HepG2 (cell line): ENCODE data around the gene SNAPIN. TPM values are rescaled to one million over a fixed set of nuclear protein-coding genes. Genes with fewer than 3 reads are reported as not detected.

Experiments used
- CEBPZ ChIP-seq: IDR thresholded peaks from 2 replicates; pipeline ENCODE4 v1.6.1; 2012; ENCODE audit warnings: low read length, improper control_type of control experiment
- EEA1 ChIP-seq: sonication (generic); formaldehyde crosslinking; IDR thresholded peaks from 2 replicates; pipeline ENCODE4 v1.5.1; 2020; ENCODE audit warnings: mild to moderate bottlenecking, missing genetic modification reagents, borderline replicate concordance
- ERF ChIP-seq: IDR thresholded peaks from 2 replicates; pipeline ENCODE4 v1.6.1; 2018; ENCODE audit warnings: missing biosample characterization, missing genetic modification reagents
- GABPB1 ChIP-seq: IDR thresholded peaks from 2 replicates; pipeline ENCODE4 v1.6.1; 2016; ENCODE audit warnings: mild to moderate bottlenecking, missing genetic modification reagents, moderate library complexity, missing compliant biosample characterization
- HNF4G ChIP-seq, 2 experiments: sonication (generic) in 1 of 2; formaldehyde crosslinking in 1 of 2; IDR thresholded peaks; 2 replicates each; pipeline versions ENCODE4 v1.4.0 to v1.6.1; 2011 to 2020; ENCODE audit warnings: borderline replicate concordance in 2 of 2, low read depth in 2 of 2, mild to moderate bottlenecking in 2 of 2, low read length in 1 of 2, missing genetic modification reagents in 1 of 2, moderate library complexity in 1 of 2
- KLF9 ChIP-seq: IDR thresholded peaks from 2 replicates; pipeline ENCODE4 v1.6.1; 2016; ENCODE audit warnings: low read depth
- MAX ChIP-seq: IDR thresholded peaks from 2 replicates; pipeline ENCODE4 v1.6.1; 2012; ENCODE audit warnings: inconsistent platforms
- NFE2L2 ChIP-seq: fragments of 150-350 bp; IDR thresholded peaks from 2 replicates; pipeline ENCODE4 v1.6.1; 2014; ENCODE audit warnings: low read length
- PAF1 ChIP-seq: IDR thresholded peaks from 2 replicates; pipeline ENCODE4 v1.6.1; 2016; ENCODE audit warnings: missing genetic modification reagents, missing compliant biosample characterization
- SAFB2 ChIP-seq: sonication (generic); formaldehyde crosslinking; IDR thresholded peaks from 2 replicates; pipeline ENCODE4 v1.5.1; 2020; ENCODE audit warnings: missing genetic modification reagents, low read depth, mild to moderate bottlenecking, borderline replicate concordance
- TFDP1 ChIP-seq: IDR thresholded peaks from 2 replicates; pipeline ENCODE4 v1.6.1; 2016; ENCODE audit warnings: missing compliant biosample characterization, missing genetic modification reagents, borderline replicate concordance
- ZBTB37 ChIP-seq: sonication (generic); formaldehyde crosslinking; IDR thresholded peaks from 2 replicates; pipeline ENCODE4 v1.4.0; 2020; ENCODE audit warnings: mild to moderate bottlenecking, missing genetic modification reagents
- ZBTB38 ChIP-seq: sonication (generic); formaldehyde crosslinking; IDR thresholded peaks from 2 replicates; pipeline ENCODE4 v1.5.1; 2020; ENCODE audit warnings: mild to moderate bottlenecking, missing genetic modification reagents
- ZNF136 ChIP-seq: sonication (generic); formaldehyde crosslinking; IDR thresholded peaks from 2 replicates; pipeline ENCODE4 v1.8.1; 2022; ENCODE audit warnings: low read depth, mild to moderate bottlenecking, moderate library complexity, missing genetic modification reagents
- ZNF335 ChIP-seq: sonication (generic); formaldehyde crosslinking; IDR thresholded peaks from 2 replicates; pipeline ENCODE4 v1.4.0; 2020; ENCODE audit warnings: missing genetic modification reagents
- ZNF460 ChIP-seq: sonication (generic); formaldehyde crosslinking; IDR thresholded peaks from 2 replicates; pipeline ENCODE4 v1.5.1; 2020; ENCODE audit warnings: missing genetic modification reagents, mild to moderate bottlenecking, borderline replicate concordance
- ZNF558 ChIP-seq: sonication (generic); formaldehyde crosslinking; IDR thresholded peaks from 2 replicates; pipeline ENCODE4 v1.9.0; 2022; ENCODE audit warnings: mild to moderate bottlenecking, missing genetic modification reagents, borderline replicate concordance
- ZNF580 ChIP-seq: IDR thresholded peaks from 2 replicates; pipeline ENCODE4 v1.6.1; 2016; ENCODE audit warnings: low read depth, borderline replicate concordance
- ZNF629 ChIP-seq: sonication (generic); formaldehyde crosslinking; conservative IDR thresholded peaks from 2 replicates; pipeline ENCODE4 v1.5.0; 2020; ENCODE audit warnings: missing genetic modification reagents
- ZNF83 ChIP-seq: sonication (generic); formaldehyde crosslinking; IDR thresholded peaks from 2 replicates; pipeline ENCODE4 v1.4.0; 2020; ENCODE audit warnings: missing genetic modification reagents, mild to moderate bottlenecking, borderline replicate concordance
- polyA plus RNA-seq, 8 experiments: library from polyadenylated mRNA; depleted of rRNA in 3 of 8; stranded (reverse) in 7 of 8; unstranded in 1 of 8; fragments of >200 nt; fragmentation: Illumina TruSeq in 4 of 8; extraction: Trizol in 4 of 8; gene quantifications; 2 replicates each; pipeline versions ENCODE4 v1.2.1 to v1.2.3, GENCODE V29; 2011 to 2016; ENCODE audit warnings: low read depth in 4 of 8, missing spikeins in 1 of 8, mixed read lengths in 1 of 8; ENCODE audit not compliant: insufficient read depth in 1 of 8
- total RNA-seq, 5 experiments: library from RNA; depleted of rRNA; stranded (reverse); fragments of >200 nt; fragmentation: Illumina TruSeq; extraction: Trizol; gene quantifications; 2 replicates each; pipeline ENCODE4 v1.2.3, GENCODE V29; 2016; ENCODE audit warnings: low read depth in 1 of 5
- TF ChIP-seq, protein P1 (sequence below): sonication (generic); formaldehyde crosslinking; IDR thresholded peaks from 2 replicates; pipeline ENCODE4 v1.5.1; 2020; ENCODE audit warnings: missing genetic modification reagents, mild to moderate bottlenecking, borderline replicate concordance

The SNAPIN gene
- total and polyA plus RNA-seq, 2 of the 13 experiments (the other 11 are each of a cell fraction or from before 2014, with no cell fraction given) = 23.9 to 25.7 TPM

GRCh38 chr1:153612755-153613331 lies 45.7 kb upstream of the SNAPIN start, which contains the start of gene S100A16 (continued):
- TF ChIP-seq, protein P1, sequence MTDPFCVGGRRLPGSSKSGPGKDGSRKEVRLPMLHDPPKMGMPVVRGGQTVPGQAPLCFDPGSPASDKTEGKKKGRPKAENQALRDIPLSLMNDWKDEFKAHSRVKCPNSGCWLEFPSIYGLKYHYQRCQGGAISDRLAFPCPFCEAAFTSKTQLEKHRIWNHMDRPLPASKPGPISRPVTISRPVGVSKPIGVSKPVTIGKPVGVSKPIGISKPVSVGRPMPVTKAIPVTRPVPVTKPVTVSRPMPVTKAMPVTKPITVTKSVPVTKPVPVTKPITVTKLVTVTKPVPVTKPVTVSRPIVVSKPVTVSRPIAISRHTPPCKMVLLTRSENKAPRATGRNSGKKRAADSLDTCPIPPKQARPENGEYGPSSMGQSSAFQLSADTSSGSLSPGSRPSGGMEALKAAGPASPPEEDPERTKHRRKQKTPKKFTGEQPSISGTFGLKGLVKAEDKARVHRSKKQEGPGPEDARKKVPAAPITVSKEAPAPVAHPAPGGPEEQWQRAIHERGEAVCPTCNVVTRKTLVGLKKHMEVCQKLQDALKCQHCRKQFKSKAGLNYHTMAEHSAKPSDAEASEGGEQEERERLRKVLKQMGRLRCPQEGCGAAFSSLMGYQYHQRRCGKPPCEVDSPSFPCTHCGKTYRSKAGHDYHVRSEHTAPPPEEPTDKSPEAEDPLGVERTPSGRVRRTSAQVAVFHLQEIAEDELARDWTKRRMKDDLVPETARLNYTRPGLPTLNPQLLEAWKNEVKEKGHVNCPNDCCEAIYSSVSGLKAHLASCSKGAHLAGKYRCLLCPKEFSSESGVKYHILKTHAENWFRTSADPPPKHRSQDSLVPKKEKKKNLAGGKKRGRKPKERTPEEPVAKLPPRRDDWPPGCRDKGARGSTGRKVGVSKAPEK (CRISPR knock-in tag) = no peak
- TF ChIP-seq ZNF580 (CRISPR knock-in tag) (peak; percentile 10; the same call in 1 of the 2 replicates), GABPB1 (CRISPR knock-in tag) (peak; percentile 29; the same call in 1 of the 2 replicates), ZNF558 (CRISPR knock-in tag) (no peak), ZBTB37 (CRISPR knock-in tag) (no peak), ZNF335 (CRISPR knock-in tag) (no peak), HNF4G (IDR thresholded peaks at IDR 0.05; ENCODE audit: borderline replicate concordance, low read depth, low read length) (no peak), HNF4G (CRISPR knock-in tag; IDR thresholded peaks at IDR 0.05; ENCODE audit: borderline replicate concordance, low read depth) (no peak), TFDP1 (CRISPR knock-in tag) (no peak), ZNF629 (CRISPR knock-in tag) (0 out of 2 replicates have a peak, but pooled peaks have one; percentile 12), CEBPZ (no peak), EEA1 (no peak), PAF1 (CRISPR knock-in tag) (no peak), ZNF83 (no peak), ERF (no peak), ZNF460 (CRISPR knock-in tag) (no peak), SAFB2 (no peak), KLF9 (CRISPR knock-in tag) (no peak), ZNF136 (no peak), ZBTB38 (CRISPR knock-in tag) (no peak), NFE2L2 (no peak), MAX (no peak)
